SK-N-SH (cell line): ENCODE measurements around the gene KRT81. TPM values are rescaled to one million over a fixed set of nuclear protein-coding genes. Genes with fewer than 3 reads are reported as not detected.
"Not testable (repeated sequence)": the region's sequence is repeated elsewhere in the genome, so short reads cannot be mapped to it uniquely, and the experiment has no call there.

Experiments used
- CTCF ChIA-PET: fragments of 300-600, 350-600 bp; formaldehyde crosslinking; extraction: SDS; loops from one replicate; lab custom pipeline; 2021; lab: Yijun Ruan, JAX
- POLR2A ChIA-PET: fragments of 350-600 bp; sonication (Branson Sonifier 250); formaldehyde crosslinking; extraction: SDS; loops from one replicate; lab custom pipeline; 2020; ENCODE audit warnings: antibody characterized with exemption, inconsistent platforms; lab: Yijun Ruan, JAX
- DNase-seq: peaks from one replicate; pipeline ENCODE4 v3.0.0; 2012
- H2AFZ ChIP-seq: fragments of 200-600 bp; sonication (generic); 2 replicates; pipeline ENCODE4 v1.8.1; 2016; ENCODE audit warnings: antibody characterized with exemption, mild to moderate bottlenecking, low read depth
- H3F3A ChIP-seq: fragments of 200-600 bp; sonication (generic); replicated peaks from 2 replicates; pipeline ENCODE3; 2016; ENCODE audit warnings: antibody characterized with exemption, mild to moderate bottlenecking; ENCODE audit not compliant: insufficient read depth
- H3K27ac ChIP-seq, 2 experiments: fragments of 200-500 bp in 1 of 2; fragments of 200-600 bp in 1 of 2; sonication (Bioruptor generic) in 1 of 2; sonication (generic), shearing (Covaris generic) in 1 of 2; 2 replicates each; pipeline versions ENCODE4 v1.5.1 to v1.6.1; 2014 to 2016; ENCODE audit warnings: low read depth in 2 of 2, inconsistent platforms in 1 of 2, low read length in 1 of 2, mild to moderate bottlenecking in 1 of 2, mixed read lengths in 1 of 2
- H3K27me3 ChIP-seq: fragments of 200-600 bp; sonication (generic), shearing (Covaris generic); 2 replicates; pipeline ENCODE4 v1.6.1; 2016; ENCODE audit warnings: mixed run types; ENCODE audit not compliant: insufficient read depth
- H3K36me3 ChIP-seq, 2 experiments: fragments of 200-500 bp in 1 of 2; fragments of 200-600 bp in 1 of 2; sonication (Bioruptor generic) in 1 of 2; sonication (generic) in 1 of 2; replicated peaks in 1 of 2; 2 replicates each; pipeline versions ENCODE3 to v1.5.1; 2014 to 2016; ENCODE audit warnings: low read length in 1 of 2, mild to moderate bottlenecking in 1 of 2; ENCODE audit not compliant: insufficient read depth in 2 of 2, control insufficient read depth in 1 of 2
- H3K4me1 ChIP-seq, 2 experiments: fragments of 200-500 bp in 1 of 2; fragments of 200-600 bp in 1 of 2; sonication (Bioruptor generic) in 1 of 2; sonication (generic), shearing (Covaris generic) in 1 of 2; 2 replicates each; pipeline versions ENCODE4 v1.5.1 to v1.6.1; 2014 to 2016; ENCODE audit warnings: low read depth in 1 of 2, low read length in 1 of 2, mixed run types in 1 of 2; ENCODE audit not compliant: insufficient read depth in 2 of 2, control insufficient read depth in 1 of 2
- H3K4me2 ChIP-seq: fragments of 200-600 bp; sonication (generic), shearing (Covaris generic); 2 replicates; pipeline ENCODE4 v1.6.1; 2017; ENCODE audit warnings: mixed run types
- H3K4me3 ChIP-seq, 2 experiments: fragments of 200-500 bp in 1 of 2; fragments of 200-600 bp in 1 of 2; sonication (Bioruptor generic) in 1 of 2; sonication (generic), shearing (Covaris generic) in 1 of 2; 2 replicates each; pipeline versions ENCODE4 v1.5.1 to v1.8.1; 2014 to 2016; ENCODE audit warnings: low read depth in 2 of 2, inconsistent platforms in 1 of 2, low read length in 1 of 2, mild to moderate bottlenecking in 1 of 2, mixed read lengths in 1 of 2, moderate library complexity in 1 of 2
- H3K79me2 ChIP-seq: fragments of 200-600 bp; sonication (generic); 2 replicates; pipeline ENCODE4 v1.8.1; 2017; ENCODE audit warnings: mild to moderate bottlenecking; ENCODE audit not compliant: insufficient read depth
- H3K9ac ChIP-seq: fragments of 200-600 bp; sonication (generic); 2 replicates; pipeline ENCODE4 v1.6.1; 2017; ENCODE audit warnings: mixed run types
- H3K9me2 ChIP-seq: fragments of 200-600 bp; sonication (generic); 2 replicates; pipeline ENCODE4 v1.6.1; 2017; ENCODE audit warnings: mixed run types
- H3K9me3 ChIP-seq: fragments of 200-600 bp; sonication (generic); 2 replicates; pipeline ENCODE4 v1.6.1; 2017; ENCODE audit warnings: mixed run types, mild to moderate bottlenecking, moderate library complexity
- H4K20me1 ChIP-seq: fragments of 200-600 bp; sonication (generic); 2 replicates; pipeline ENCODE4 v1.6.1; 2017; ENCODE audit warnings: mild to moderate bottlenecking, mixed run types; ENCODE audit not compliant: insufficient read depth
- CHD2 ChIP-seq: fragments of 150-350 bp; IDR thresholded peaks from 2 replicates; pipeline ENCODE4 v1.6.1; 2018; ENCODE audit warnings: low read length; ENCODE audit not compliant: partially characterized antibody
- JUND ChIP-seq: IDR thresholded peaks from 2 replicates; pipeline ENCODE4 v1.4.0; 2012
- MEF2A ChIP-seq: IDR thresholded peaks from 2 replicates; pipeline ENCODE4 v1.4.0; 2012; ENCODE audit warnings: low read depth, borderline replicate concordance
- MXI1 ChIP-seq: IDR thresholded peaks from 2 replicates; pipeline ENCODE4 v1.6.1; 2012; ENCODE audit warnings: mild to moderate bottlenecking, low read depth, low read length, improper control_type of control experiment
- NFIC ChIP-seq: IDR thresholded peaks from 2 replicates; pipeline ENCODE4 v1.4.0; 2012; ENCODE audit warnings: borderline replicate concordance
- POLR2AphosphoS5 ChIP-seq: IDR thresholded peaks from 2 replicates; pipeline ENCODE4 v1.6.1; 2012; ENCODE audit warnings: low read depth, low read length
- RAD21 ChIP-seq: IDR thresholded peaks from 2 replicates; pipeline ENCODE4 v1.6.1; 2012; ENCODE audit warnings: mild to moderate bottlenecking, low read length
- SIN3A ChIP-seq: IDR thresholded peaks from 2 replicates; pipeline ENCODE4 v1.6.1; 2012; ENCODE audit warnings: low read depth, mild to moderate bottlenecking, low read length, moderate library complexity, borderline replicate concordance
- SMC3 ChIP-seq: IDR thresholded peaks from 2 replicates; pipeline ENCODE4 v1.6.1; 2012; ENCODE audit warnings: low read depth, low read length, improper control_type of control experiment
- TEAD4 ChIP-seq: IDR thresholded peaks from 2 replicates; pipeline ENCODE4 v1.4.0; 2012; ENCODE audit warnings: mild to moderate bottlenecking, borderline replicate concordance; ENCODE audit not compliant: insufficient read depth
- WGBS: methylation state at CpG from one replicate; pipeline ENCODE4 v1.1.6; 2017; ENCODE audit warnings: low lambda C conversion rate; 5-methylcytosine and 5-hydroxymethylcytosine counted together
- polyA plus RNA-seq, 3 experiments: library from polyadenylated mRNA; depleted of rRNA; stranded (reverse); fragments of >200 nt; gene quantifications; 2 replicates each; pipeline ENCODE4 v1.2.3, GENCODE V29; 2012
- TF ChIP-seq, protein P1 (sequence below): IDR thresholded peaks from 2 replicates; pipeline ENCODE4 v1.4.0; 2012; ENCODE audit warnings: low read depth
- TF ChIP-seq, protein P2 (sequence below): IDR thresholded peaks from 2 replicates; pipeline ENCODE4; 2012
- TF ChIP-seq, protein P3 (sequence below): fragments of 150-350 bp; IDR thresholded peaks from 2 replicates; pipeline ENCODE4 v1.6.1; 2017; ENCODE audit warnings: antibody characterized with exemption, low read length, low read depth, borderline replicate concordance

The KRT81 gene
- polyA plus RNA-seq, 1 of the 3 experiments (the other 2 are of a cell fraction): 1.9 TPM

DNA sequence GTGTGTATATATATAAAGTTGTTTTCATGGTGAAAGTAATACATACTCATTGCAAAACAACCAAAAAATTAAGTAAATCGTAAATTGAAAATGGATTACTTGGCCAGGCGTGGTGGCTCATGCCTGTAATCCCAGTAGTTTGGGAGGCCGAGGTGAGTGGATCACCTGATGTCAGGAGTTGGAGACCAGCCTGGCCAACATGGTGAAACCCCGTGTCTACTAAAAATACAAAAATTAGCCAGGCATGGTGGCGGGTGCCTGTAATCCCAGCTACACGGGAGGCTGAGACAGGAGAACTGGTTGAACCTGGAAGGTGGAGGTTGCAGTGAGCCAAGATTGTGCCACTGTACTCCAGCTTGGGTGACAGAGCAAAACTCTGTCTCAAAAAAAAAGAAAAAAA is 51.1 kb downstream of the KRT81 start:
- H2AFZ ChIP-seq, POLR2A ChIA-PET, H3K9me2 ChIP-seq, H3K36me3 ChIP-seq, H4K20me1 ChIP-seq, H3F3A ChIP-seq, H3K9ac ChIP-seq, H3K27me3 ChIP-seq, H3K27ac ChIP-seq, H3K4me2 ChIP-seq, H3K79me2 ChIP-seq, H3K9me3 ChIP-seq, DNase-seq, H3K4me3 ChIP-seq: not testable (repeated sequence)
- peaks cover 13 to 22% of the 10 kb centered on the region in 2 experiments; a peak in 3 of 4 replicates for H3K4me1 ChIP-seq
- CTCF ChIA-PET: interaction anchor here (0.7 to 2.9 kb wide), 3 partner anchors 18 to 741 kb away, joined by 3 to 18 read pairs (median 8); no protein-coding TSS in a partner anchor
- WGBS: 89% methylated on average over 6 of the region's 6 CpGs

DNA sequence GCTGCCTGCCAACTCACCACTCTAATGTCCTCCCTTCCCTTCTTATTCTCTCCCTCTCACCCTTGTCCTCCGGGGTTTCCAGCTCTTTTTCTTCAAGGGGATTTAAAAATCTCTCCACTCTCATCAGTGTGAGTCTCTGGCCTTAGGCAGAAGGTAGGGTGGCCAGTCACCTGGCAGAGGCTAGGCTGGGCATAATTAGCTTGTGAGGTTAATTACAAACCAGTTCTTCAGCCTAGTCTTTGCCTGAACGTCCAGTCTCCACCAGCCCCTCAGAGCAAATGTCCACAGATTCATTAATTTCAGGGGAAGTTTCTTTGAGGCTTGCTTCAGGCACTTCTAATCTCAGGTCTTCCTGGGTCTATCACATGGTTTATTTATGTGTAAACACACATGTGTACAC is 51.6 kb downstream of the KRT81 start:
- Histone ChIP-seq H3K4me1 (peaks cover 13 to 20% of the 10 kb centered on the region in 2 experiments; a peak in 3 of 4 replicates), H3K4me2 (no peak overlapping the region)
- CTCF ChIA-PET: interaction anchor here (0.7 to 2.9 kb wide), 4 partner anchors 10 to 741 kb away, joined by 3 to 18 read pairs (median 6); no protein-coding TSS in a partner anchor
- TF ChIP-seq, protein P1, sequence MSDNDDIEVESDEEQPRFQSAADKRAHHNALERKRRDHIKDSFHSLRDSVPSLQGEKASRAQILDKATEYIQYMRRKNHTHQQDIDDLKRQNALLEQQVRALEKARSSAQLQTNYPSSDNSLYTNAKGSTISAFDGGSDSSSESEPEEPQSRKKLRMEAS: no peak
- TF ChIP-seq MEF2A (no peak), MXI1 (no peak), TEAD4 (no peak), SMC3 (no peak), JUND (no peak)
- TF ChIP-seq, all 33 proteins: peak for 0
- Histone ChIP-seq H3K36me3 (no peaks in the 10 kb centered on the region), H2AFZ (no peak overlapping the region), H3K9me2 (no peaks in the 10 kb centered on the region), H3K27me3 (no peaks in the 10 kb centered on the region), H3K9ac (no peak overlapping the region), H3K27ac (no peak overlapping the region), H3K9me3 (no peaks in the 10 kb centered on the region), H4K20me1 (no peaks in the 10 kb centered on the region), H3F3A (no peaks in the 10 kb centered on the region), H3K79me2 (no peaks in the 10 kb centered on the region), H3K4me3 (no peak overlapping the region)
- POLR2A ChIA-PET: no interaction called here
- DNase-seq: no peak
- 74% methylated on average over 2 of the region's 2 CpGs for WGBS

DNA sequence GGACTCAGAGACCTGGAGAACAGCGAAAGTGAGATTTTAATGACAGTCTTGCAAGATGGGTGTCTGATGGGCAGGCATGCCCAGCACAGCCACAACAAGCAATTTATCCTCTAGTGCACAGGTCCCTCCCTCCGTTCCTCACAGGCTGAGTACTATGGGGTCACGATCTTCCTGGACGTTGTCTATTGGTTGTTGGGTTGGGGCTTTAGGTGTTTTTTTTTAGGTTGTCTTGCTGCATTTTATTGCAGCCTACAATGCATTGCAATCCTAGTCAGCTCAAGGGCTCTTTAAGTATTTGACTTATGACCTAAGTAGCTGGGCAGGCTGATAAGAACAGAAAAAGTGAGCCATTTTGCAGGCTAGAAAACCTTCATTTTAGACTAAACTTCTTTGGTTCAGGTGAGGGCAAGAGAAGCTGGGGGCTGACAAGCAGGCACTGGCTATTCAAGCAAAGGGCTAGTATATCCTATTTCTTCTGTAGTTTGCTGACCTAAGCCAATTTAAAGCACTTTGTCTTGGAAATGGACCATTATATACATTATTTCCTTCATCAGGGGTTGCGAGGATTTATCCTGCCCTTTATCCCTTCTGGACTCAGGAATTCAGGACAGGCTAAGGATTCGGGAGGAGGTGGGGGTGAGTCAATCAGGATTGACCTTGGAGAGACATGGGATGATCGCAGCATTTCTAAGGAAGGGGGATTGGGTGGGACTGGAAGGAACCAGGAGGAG is 52.3 kb downstream of the KRT81 start:
- no peak overlapping the region for H3K9ac ChIP-seq
- no peaks in the 10 kb centered on the region for H3F3A ChIP-seq
- no peaks in the 10 kb centered on the region for H3K79me2 ChIP-seq
- no peak overlapping the region for H3K27ac ChIP-seq
- H3K27me3 ChIP-seq: no peaks in the 10 kb centered on the region
- WGBS: 87% methylated on average over 6 of the region's 7 CpGs
- H3K4me3 ChIP-seq: no peak overlapping the region
- H3K4me2 ChIP-seq: no peak overlapping the region
- no peak for TF ChIP-seq POLR2AphosphoS5
- TF ChIP-seq CHD2: no peak
- no peak for TF ChIP-seq NFIC
- TF ChIP-seq, protein P2, sequence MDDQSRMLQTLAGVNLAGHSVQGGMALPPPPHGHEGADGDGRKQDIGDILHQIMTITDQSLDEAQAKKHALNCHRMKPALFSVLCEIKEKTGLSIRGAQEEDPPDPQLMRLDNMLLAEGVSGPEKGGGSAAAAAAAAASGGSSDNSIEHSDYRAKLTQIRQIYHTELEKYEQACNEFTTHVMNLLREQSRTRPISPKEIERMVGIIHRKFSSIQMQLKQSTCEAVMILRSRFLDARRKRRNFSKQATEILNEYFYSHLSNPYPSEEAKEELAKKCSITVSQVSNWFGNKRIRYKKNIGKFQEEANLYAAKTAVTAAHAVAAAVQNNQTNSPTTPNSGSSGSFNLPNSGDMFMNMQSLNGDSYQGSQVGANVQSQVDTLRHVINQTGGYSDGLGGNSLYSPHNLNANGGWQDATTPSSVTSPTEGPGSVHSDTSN: no peak
- TF ChIP-seq, protein P3, sequence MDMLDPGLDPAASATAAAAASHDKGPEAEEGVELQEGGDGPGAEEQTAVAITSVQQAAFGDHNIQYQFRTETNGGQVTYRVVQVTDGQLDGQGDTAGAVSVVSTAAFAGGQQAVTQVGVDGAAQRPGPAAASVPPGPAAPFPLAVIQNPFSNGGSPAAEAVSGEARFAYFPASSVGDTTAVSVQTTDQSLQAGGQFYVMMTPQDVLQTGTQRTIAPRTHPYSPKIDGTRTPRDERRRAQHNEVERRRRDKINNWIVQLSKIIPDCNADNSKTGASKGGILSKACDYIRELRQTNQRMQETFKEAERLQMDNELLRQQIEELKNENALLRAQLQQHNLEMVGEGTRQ: no peak
- no peak for TF ChIP-seq RAD21
- TF ChIP-seq SIN3A: no peak
- TF ChIP-seq, all 33 proteins: peak for 0
- POLR2A ChIA-PET: no interaction called here
- H3K36me3 ChIP-seq: no peaks in the 10 kb centered on the region
- H3K4me1 ChIP-seq: peaks cover 6 to 13% of the 10 kb centered on the region in 2 experiments; a peak in 2 of 4 replicates
- H3K9me3 ChIP-seq: no peaks in the 10 kb centered on the region
- H2AFZ ChIP-seq: no peak overlapping the region
- CTCF ChIA-PET: interaction anchor here (1.6 to 2.9 kb wide), 3 partner anchors 9 to 39 kb away, joined by 3 to 18 read pairs (median 8); no protein-coding TSS in a partner anchor
- no peak for DNase-seq
- H3K9me2 ChIP-seq: no peaks in the 10 kb centered on the region
- H4K20me1 ChIP-seq: no peaks in the 10 kb centered on the region
